ENCODE measurements around the gene MYNN. TPM values are rescaled to one million over a fixed set of nuclear protein-coding genes. Genes with fewer than 3 reads are reported as not detected.

Gene MYNN
- 23.8 and 31.3 TPM in 2 replicates for total RNA-seq

GRCh38 chr3:169772897-169773816 lies at the start of gene MYNN:
MYNN (plus strand) TSS chr3:169773396; CDS start chr3:169774296, 900 bp downstream.

GRCh38 chr3:169764882-169765612 lies 8.1 kb upstream of the MYNN start, which contains the start of gene TERC:
TERC (minus strand) TSS chr3:169765060.

GRCh38 chr3:169769287-169770181 lies 3.7 kb upstream of the MYNN start, which contains the start of gene ACTRT3:
ACTRT3 (minus strand) TSS chr3:169769561; CDS start chr3:169769520, 41 bp downstream.

GRCh38 chr3:169812332-169813235 lies 39.4 kb downstream of the MYNN start, which contains the start of the genes LRRC34 and LRRIQ4:
LRRC34 (minus strand) TSS chr3:169812904; CDS start chr3:169812548, 356 bp downstream.
LRRIQ4 (plus strand) TSS chr3:169812870; CDS start chr3:169821922, 9,052 bp downstream.

Other genes starting within 250 kb of the MYNN start
- 73.0 and 108 TPM in 2 replicates for gene MECOM, start 109.7 kb upstream of the MYNN start, total RNA-seq
- gene TERC, start 8.3 kb upstream of the MYNN start, total RNA-seq, result 19.6 and 290 TPM in 2 replicates
- 6.6 and 7.1 TPM in 2 replicates for gene ACTRT3, start 3.8 kb upstream of the MYNN start, total RNA-seq
- gene LRRIQ4, start 39.5 kb downstream of the MYNN start, total RNA-seq, result not detected in 2 replicates
- gene LRRC34, start 39.5 kb downstream of the MYNN start, total RNA-seq, result 0.86 and 1.7 TPM in 2 replicates
- gene LRRC31, start 96.5 kb downstream of the MYNN start, total RNA-seq, result not detected in 2 replicates
- gene SAMD7, start 138.2 kb downstream of the MYNN start, total RNA-seq, result not detected in 2 replicates
- gene SEC62, start 193.4 kb downstream of the MYNN start, total RNA-seq, result 38.6 and 60.9 TPM in 2 replicates

Data from bronchial smooth muscle cell (primary cell).